NOMO-1 treated with dmso at 0.1 percent for 144 hours (cell line): ENCODE measurements around the gene DNAJC22.

ENCODE experiments used
- DNase-seq: peaks from one replicate; lab custom pipeline; 2025; ENCODE audit not compliant: unreplicated experiment; lab: John Stamatoyannopoulos, UW

The DNAJC22 gene

DNA sequence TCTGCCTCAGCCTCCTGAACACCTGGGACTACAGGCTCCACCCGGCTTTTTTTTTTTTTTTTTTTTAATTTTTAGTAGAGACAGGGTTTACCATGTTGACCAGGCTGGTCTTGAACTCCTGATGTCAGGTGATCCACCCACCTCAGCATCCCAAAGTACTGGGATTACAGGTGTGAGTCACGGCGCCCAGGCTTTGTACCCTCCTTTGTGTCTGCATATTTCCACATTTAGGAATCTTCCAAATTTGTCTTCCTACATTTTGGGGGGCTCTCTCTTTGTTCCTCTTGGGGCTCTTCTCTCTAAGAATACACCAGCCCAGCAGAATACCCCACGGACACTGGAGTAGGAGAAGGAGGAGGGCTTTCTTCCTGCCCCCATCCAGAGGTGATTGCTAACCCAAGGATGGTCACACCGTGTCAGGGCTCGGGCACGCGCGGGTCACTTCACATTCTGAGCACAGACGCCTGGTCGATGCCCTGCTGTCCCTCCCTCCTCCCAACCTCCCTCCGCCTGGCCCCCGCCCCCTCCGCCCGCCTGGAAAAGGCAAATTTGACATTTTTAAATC lies 2.1 kb upstream of the DNAJC22 start:
- no peak for DNase-seq

DNA sequence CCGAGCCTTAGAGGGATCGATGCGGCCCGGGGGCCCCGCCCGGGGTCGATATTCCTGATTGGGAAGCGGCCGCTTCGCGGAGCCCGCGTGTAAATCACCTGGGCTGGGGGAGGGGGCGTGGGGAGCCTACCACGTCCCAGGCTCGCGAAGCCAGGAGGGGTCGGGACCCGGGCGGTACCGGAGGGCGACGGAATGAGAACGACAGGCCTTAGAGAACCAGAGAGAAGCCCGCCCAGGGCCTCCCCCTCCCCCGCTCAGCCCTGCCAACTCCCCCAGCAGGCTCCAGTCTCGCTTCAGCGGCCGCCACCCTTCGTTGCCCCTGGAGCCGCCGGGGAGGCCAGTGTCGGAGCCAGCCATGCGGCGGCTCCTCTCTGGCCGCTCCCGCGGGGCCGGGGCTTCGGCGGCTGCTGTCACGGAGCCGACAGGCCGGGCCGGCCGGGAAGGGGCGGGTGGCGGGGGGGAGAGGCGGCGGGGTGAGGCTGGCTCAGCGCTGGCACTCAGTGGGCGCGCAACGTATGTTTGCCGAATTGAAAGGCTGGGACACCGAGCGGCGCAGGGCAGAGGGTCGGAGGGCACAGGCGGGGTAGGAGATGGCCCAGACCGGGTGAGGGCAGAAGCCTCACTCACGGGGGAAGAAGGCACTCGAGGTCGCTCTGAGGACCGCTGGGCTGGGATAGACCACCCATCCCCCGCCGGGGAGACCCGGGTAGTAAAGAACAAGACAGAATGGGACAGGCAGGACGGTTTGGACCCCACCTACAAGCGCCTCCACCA lies 1.4 kb upstream of the DNAJC22 start:
- DNase-seq: no peak

DNA sequence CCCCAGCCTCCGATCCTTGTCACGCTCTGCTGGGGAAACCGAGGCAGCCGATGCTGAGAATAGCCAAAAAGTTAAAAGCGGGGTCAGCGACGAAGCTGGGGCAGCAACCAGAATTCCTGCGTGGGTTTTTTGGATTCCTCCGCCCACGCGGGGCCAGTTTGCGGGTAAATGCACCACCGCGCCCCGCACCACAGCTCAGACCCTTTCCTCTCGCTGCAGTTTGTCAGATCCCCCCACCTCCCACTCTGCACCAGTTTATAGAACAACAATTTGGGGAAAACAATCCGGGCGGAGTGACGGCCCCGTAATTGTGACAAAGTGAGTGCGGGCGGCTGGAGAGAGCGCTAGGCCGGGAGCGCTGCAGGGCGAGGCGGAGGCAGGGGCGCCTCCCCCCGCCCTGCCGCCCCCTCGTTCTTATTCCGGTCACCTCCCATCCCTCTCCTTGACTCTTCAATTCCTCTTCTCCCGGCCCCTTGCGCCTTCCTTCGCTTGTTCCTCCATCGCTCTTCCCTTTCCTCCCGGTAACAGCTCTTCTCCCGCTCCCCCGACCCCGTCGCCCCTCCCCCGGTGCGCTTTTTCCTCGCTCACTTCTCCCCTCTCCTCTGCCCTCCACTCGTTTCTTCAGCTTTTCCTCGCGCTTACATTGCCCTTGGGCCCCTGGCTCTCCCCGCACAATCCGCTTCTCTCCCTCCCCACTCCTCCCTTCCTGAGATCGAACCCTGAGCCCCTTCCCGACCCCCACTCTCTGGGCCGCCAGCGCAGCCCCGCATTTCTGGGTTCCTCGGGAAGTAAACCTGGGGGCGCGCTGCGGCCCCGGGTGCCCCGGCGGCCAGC lies 646 bp upstream of the DNAJC22 start:
- no peak for DNase-seq

- no peak for DNase-seq
These were observed 864 bp downstream of the DNAJC22 start for GRCh38 chr12:49347311-49348193.

DNA sequence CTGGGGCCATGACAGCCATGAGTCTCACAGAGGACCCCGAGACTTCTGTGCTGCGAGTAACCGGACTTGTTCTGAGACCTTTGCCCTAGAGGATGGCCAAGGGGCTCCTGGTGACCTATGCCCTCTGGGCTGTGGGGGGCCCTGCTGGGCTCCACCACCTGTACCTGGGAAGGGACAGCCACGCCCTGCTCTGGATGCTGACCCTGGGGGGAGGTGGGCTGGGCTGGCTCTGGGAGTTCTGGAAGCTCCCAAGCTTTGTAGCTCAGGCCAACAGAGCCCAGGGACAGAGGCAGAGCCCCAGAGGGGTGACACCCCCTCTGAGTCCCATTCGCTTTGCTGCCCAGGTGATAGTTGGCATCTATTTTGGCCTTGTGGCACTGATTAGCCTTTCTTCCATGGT lies 2.1 kb downstream of the DNAJC22 start:
- DNase-seq: no peak

DNA sequence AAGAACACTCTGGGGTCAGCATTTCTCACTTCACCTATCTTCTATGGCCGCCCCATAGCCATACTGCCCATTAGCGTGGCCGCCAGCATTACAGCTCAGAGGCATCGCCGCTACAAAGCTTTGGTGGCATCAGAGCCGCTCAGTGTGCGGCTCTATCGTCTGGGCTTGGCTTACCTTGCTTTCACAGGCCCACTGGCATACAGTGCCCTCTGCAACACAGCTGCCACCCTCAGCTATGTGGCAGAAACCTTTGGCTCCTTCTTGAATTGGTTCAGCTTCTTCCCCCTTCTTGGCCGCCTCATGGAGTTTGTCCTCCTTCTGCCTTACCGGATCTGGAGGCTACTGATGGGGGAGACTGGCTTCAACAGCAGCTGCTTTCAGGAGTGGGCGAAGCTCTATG lies 2.6 kb downstream of the DNAJC22 start:
- no peak for DNase-seq

GRCh38 chr12:49352351-49352750 lies 5.7 kb downstream of the DNAJC22 start:
- DNase-seq: no peak

- no peak for DNase-seq
These were observed 9.2 kb downstream of the DNAJC22 start for GRCh38 chr12:49355913-49356312.

GRCh38 chr12:49357103-49357678 lies 10.5 kb downstream of the DNAJC22 start:
- no peak for DNase-seq

GRCh38 chr12:49358483-49359141 lies 11.9 kb downstream of the DNAJC22 start:
- peak; percentile 27 for DNase-seq

- DNase-seq: no peak
These were observed 13.0 kb downstream of the DNAJC22 start for GRCh38 chr12:49359671-49360070.

- DNase-seq: no peak
These were observed 15.4 kb downstream of the DNAJC22 start for GRCh38 chr12:49362077-49362476.

GRCh38 chr12:49364989-49365388 lies 18.3 kb downstream of the DNAJC22 start:
- no peak for DNase-seq

DNA sequence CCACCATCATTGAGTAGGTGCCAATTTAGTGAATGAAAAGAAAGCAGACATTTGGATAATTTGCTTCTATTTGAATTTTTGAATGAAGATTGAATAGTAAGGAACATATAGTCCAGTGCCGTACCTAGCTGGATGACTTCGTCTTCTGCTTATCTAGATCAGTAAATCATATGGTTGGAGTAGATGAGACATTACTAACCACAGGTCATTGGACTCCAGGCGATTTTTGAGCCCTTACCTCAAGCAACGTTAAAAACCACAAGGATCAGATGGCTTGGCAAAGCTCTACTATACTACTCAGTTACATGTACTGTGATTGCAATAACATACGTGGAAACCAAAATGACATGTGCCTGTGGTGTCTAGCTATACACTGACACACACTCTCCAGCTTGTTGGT lies 18.9 kb downstream of the DNAJC22 start:
- no peak for DNase-seq

GRCh38 chr12:49366096-49366651 lies 19.5 kb downstream of the DNAJC22 start:
- DNase-seq: no peak

GRCh38 chr12:49366652-49367380 lies 20.1 kb downstream of the DNAJC22 start:
- DNase-seq: peak; percentile 86

GRCh38 chr12:49367381-49368239 lies 20.9 kb downstream of the DNAJC22 start, which contains the start of gene SPATS2:
Gene SPATS2, plus strand, starts transcription at chr12:49367462. Its CDS starts 93,551 bp downstream, at chr12:49461013.
- no peak for DNase-seq

DNA sequence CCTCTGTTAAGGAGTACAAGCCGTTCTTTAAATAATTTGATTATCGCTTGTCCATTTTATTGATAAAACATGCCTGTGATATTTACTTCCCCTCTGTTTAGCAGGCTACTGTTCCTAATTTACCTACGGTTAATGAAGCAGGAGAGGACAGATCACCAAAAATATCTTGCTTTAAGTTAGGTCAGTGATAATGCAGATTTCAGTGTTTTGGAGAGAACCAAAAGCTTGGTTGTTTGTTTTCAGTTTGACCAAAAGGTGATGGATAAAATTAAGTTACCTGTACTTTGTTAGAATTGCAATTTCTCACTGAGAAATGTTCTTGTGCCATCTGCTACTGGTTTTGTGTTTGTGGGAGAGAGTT lies 21.5 kb downstream of the DNAJC22 start:
- DNase-seq: no peak
